CD14-positive monocyte (primary cell): ENCODE results near the gene POU3F4. TPM values are rescaled to one million over a fixed set of nuclear protein-coding genes. Genes with fewer than 3 reads are reported as not detected.

Source experiments
- DNase-seq, 3 donors: peaks; one replicate each; pipeline ENCODE4 v3.0.0-alpha.2; 2011 to 2022
- H2AFZ ChIP-seq: 2 replicates; pipeline ENCODE4 v1.6.0; 2012; ENCODE audit warnings: mild to moderate bottlenecking, low read depth, low read length, inconsistent platforms; ENCODE audit not compliant: insufficient read depth, poor library complexity, severe bottlenecking
- H3K27ac ChIP-seq, 2 donors: 1 replicate in 1 of 2; 2 replicates in 1 of 2; pipeline ENCODE4 v1.5.1; 2012 to 2013; ENCODE audit warnings: low read length in 2 of 2, control low read depth in 1 of 2, inconsistent platforms in 1 of 2, low read depth in 1 of 2, mild to moderate bottlenecking in 1 of 2
- H3K27me3 ChIP-seq, 2 donors: one replicate each; pipeline versions ENCODE4 v1.6.0 to v1.6.1; 2011 to 2013; ENCODE audit warnings: low read length in 2 of 2; ENCODE audit not compliant: control insufficient read depth in 2 of 2, insufficient read depth in 2 of 2
- H3K36me3 ChIP-seq, 2 donors: replicated peaks in 1 of 2; 1 replicate in 1 of 2; 2 replicates in 1 of 2; pipeline versions ENCODE4 v1.5.1 to v1.6.1; 2012 to 2013; ENCODE audit warnings: low read length in 2 of 2, control low read depth in 1 of 2, inconsistent platforms in 1 of 2, mild to moderate bottlenecking in 1 of 2; ENCODE audit not compliant: insufficient read depth in 2 of 2, control insufficient read depth in 1 of 2
- H3K4me1 ChIP-seq, 2 donors: 1 replicate in 1 of 2; 2 replicates in 1 of 2; pipeline versions ENCODE4 v1.5.1 to v1.6.1; 2012 to 2013; ENCODE audit warnings: low read length in 2 of 2, control low read depth in 1 of 2, inconsistent platforms in 1 of 2, mild to moderate bottlenecking in 1 of 2, moderate library complexity in 1 of 2; ENCODE audit not compliant: insufficient read depth in 2 of 2, control insufficient read depth in 1 of 2
- H3K4me2 ChIP-seq: replicated peaks from 2 replicates; pipeline ENCODE3; 2012; ENCODE audit warnings: low read length, moderate library complexity, mild to moderate bottlenecking; ENCODE audit not compliant: poor library complexity, severe bottlenecking; ENCODE audit errors: extremely low read depth
- H3K4me3 ChIP-seq, 3 experiments: fragments of 200-600 bp in 1 of 3; sonication (generic) in 1 of 3; replicated peaks in 1 of 3; 1 replicate in 2 of 3; 2 replicates in 1 of 3; pipeline ENCODE4 v1.5.1; 2011 to 2013; ENCODE audit warnings: low read length in 3 of 3, mild to moderate bottlenecking in 3 of 3, control low read depth in 2 of 3, low read depth in 2 of 3, inconsistent platforms in 1 of 3, moderate library complexity in 1 of 3
- H3K79me2 ChIP-seq: 2 replicates; pipeline ENCODE4 v1.6.0; 2012; ENCODE audit warnings: mild to moderate bottlenecking, control low read depth, inconsistent platforms, low read length, moderate library complexity; ENCODE audit not compliant: insufficient read depth
- H3K9ac ChIP-seq: 2 replicates; pipeline ENCODE4 v1.6.0; 2017; ENCODE audit warnings: low read length, mild to moderate bottlenecking; ENCODE audit not compliant: insufficient read depth, poor library complexity, severe bottlenecking
- H3K9me3 ChIP-seq, 2 donors: replicated peaks in 1 of 2; 1 replicate in 1 of 2; 2 replicates in 1 of 2; pipeline versions ENCODE4 v1.5.1 to v1.6.1; 2012 to 2013; ENCODE audit warnings: low read length in 2 of 2, control low read depth in 1 of 2; ENCODE audit not compliant: control insufficient read depth in 1 of 2, insufficient read depth in 1 of 2
- H4K20me1 ChIP-seq: 2 replicates; pipeline ENCODE4 v1.6.0; 2012; ENCODE audit warnings: mild to moderate bottlenecking, low read length, control low read depth, moderate library complexity; ENCODE audit not compliant: insufficient read depth
- H3K27ac Mint-ChIP-seq, 7 donors: one replicate each; pipeline ENCODE4 v1.8.0; 2020; ENCODE audit warnings: mild to moderate bottlenecking in 7 of 7, mixed read lengths in 7 of 7, moderate library complexity in 6 of 7, inconsistent platforms in 2 of 7
- H3K27me3 Mint-ChIP-seq, 3 donors: one replicate each; pipeline ENCODE4 v1.8.0; 2021 to 2022; ENCODE audit warnings: low read depth in 3 of 3, mild to moderate bottlenecking in 3 of 3, mixed read lengths in 3 of 3, moderate library complexity in 3 of 3, inconsistent platforms in 1 of 3
- H3K36me3 Mint-ChIP-seq, 2 donors: one replicate each; pipeline ENCODE4 v1.8.0; 2020; ENCODE audit warnings: mixed read lengths in 2 of 2, inconsistent platforms in 1 of 2, mild to moderate bottlenecking in 1 of 2
- H3K4me1 Mint-ChIP-seq: one replicate; pipeline ENCODE4 v1.8.0; 2020; ENCODE audit warnings: mild to moderate bottlenecking, mixed read lengths
- H3K4me3 Mint-ChIP-seq, 2 donors: one replicate each; pipeline ENCODE4 v1.8.0; 2020; ENCODE audit warnings: mild to moderate bottlenecking in 2 of 2, mixed read lengths in 2 of 2, moderate library complexity in 1 of 2
- H3K9me3 Mint-ChIP-seq, 7 donors: one replicate each; pipeline ENCODE4 v1.8.0; 2020 to 2022; ENCODE audit warnings: mixed read lengths in 7 of 7, mild to moderate bottlenecking in 6 of 7, moderate library complexity in 6 of 7, inconsistent platforms in 2 of 7
- WGBS: methylation state at CpG from one replicate; pipeline ENCODE4 v1.1.5; 2013; ENCODE audit warnings: missing lambda C conversion rate; ENCODE audit not compliant: insufficient coverage; 5-methylcytosine and 5-hydroxymethylcytosine counted together
- intact Hi-C, 2 donors: fragments of 100-400 bp; cut with micrococcal nuclease; formaldehyde crosslinking; loops; one replicate each; pipeline versions ENCODE4 v1.15.0 to v1.15.1; 2023
- polyA plus RNA-seq, 3 donors: library from polyadenylated mRNA; depleted of rRNA in 1 of 3; unstranded in 2 of 3; stranded (reverse) in 1 of 3; fragments of 300-500 nt in 2 of 3; fragments of >200 nt in 1 of 3; fragmentation: Illumina TruSeq in 2 of 3; gene quantifications; 1 replicate in 2 of 3; 2 replicates in 1 of 3; pipeline ENCODE4 v1.2.3, GENCODE V29; 2012 to 2021
- TF ChIP-seq, protein P1 (sequence below): fragments of 200-600 bp; IDR thresholded peaks from one replicate; pipeline ENCODE4 v1.8.0; 2022; ENCODE audit warnings: antibody characterized with exemption, mild to moderate bottlenecking

The POU3F4 gene
- polyA plus RNA-seq, 3 donors, result not detected

- intact Hi-C loops, result no loop called here
- no CpG with 5 or more reads among the region's 2 CpGs for WGBS
- Histone ChIP-seq H3K27ac (no peak overlapping the region), H3K9me3 (no peaks in the 10 kb centered on the region), H3K9ac (no peak overlapping the region), H3K79me2 (no peaks in the 10 kb centered on the region), H3K4me1 (no peaks in the 10 kb centered on the region), H3K27me3 (peaks cover 0 to 3% of the 10 kb centered on the region in 2 donors), H4K20me1 (no peaks in the 10 kb centered on the region), H2AFZ (no peak overlapping the region), H3K4me3 (no peak overlapping the region), H3K36me3 (no peaks in the 10 kb centered on the region), H3K4me2 (no peak overlapping the region)
- H3K27ac Mint-ChIP-seq, result no peak overlapping the region
- H3K9me3 Mint-ChIP-seq, result no peaks in the 10 kb centered on the region
- H3K36me3 Mint-ChIP-seq, result no peaks in the 10 kb centered on the region
- no peaks in the 10 kb centered on the region for H3K4me1 Mint-ChIP-seq
- H3K4me3 Mint-ChIP-seq, result no peak overlapping the region
- H3K27me3 Mint-ChIP-seq, result peaks cover 2 to 9% (median 5%) of the 10 kb centered on the region in 3 donors
- DNase-seq, result no peak
- TF ChIP-seq, protein P1, sequence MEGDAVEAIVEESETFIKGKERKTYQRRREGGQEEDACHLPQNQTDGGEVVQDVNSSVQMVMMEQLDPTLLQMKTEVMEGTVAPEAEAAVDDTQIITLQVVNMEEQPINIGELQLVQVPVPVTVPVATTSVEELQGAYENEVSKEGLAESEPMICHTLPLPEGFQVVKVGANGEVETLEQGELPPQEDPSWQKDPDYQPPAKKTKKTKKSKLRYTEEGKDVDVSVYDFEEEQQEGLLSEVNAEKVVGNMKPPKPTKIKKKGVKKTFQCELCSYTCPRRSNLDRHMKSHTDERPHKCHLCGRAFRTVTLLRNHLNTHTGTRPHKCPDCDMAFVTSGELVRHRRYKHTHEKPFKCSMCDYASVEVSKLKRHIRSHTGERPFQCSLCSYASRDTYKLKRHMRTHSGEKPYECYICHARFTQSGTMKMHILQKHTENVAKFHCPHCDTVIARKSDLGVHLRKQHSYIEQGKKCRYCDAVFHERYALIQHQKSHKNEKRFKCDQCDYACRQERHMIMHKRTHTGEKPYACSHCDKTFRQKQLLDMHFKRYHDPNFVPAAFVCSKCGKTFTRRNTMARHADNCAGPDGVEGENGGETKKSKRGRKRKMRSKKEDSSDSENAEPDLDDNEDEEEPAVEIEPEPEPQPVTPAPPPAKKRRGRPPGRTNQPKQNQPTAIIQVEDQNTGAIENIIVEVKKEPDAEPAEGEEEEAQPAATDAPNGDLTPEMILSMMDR, result no peak
Measured at GRCh38 chrX:83495898-83496297, 12.2 kb upstream of the POU3F4 start.

- no peak overlapping the region for H2AFZ ChIP-seq
- no peak overlapping the region for H3K4me2 ChIP-seq
- peaks cover 14 to 44% of the 10 kb centered on the region in 2 donors for H3K27me3 ChIP-seq
- H3K79me2 ChIP-seq, result no peaks in the 10 kb centered on the region
- DNase-seq, result no peak
- no peaks in the 10 kb centered on the region for H3K4me1 ChIP-seq
- Mint-ChIP-seq H3K4me1 (no peaks in the 10 kb centered on the region), H3K27me3 (peaks cover 44 to 47% (median 44%) of the 10 kb centered on the region in 3 donors), H3K36me3 (no peaks in the 10 kb centered on the region), H3K4me3 (no peak overlapping the region), H3K9me3 (peaks cover 0 to 16% (median 0%) of the 10 kb centered on the region in 7 donors), H3K27ac (no peak overlapping the region)
- no peak overlapping the region for H3K27ac ChIP-seq
- TF ChIP-seq, protein P1, result no peak
- intact Hi-C loops, result no loop called here
- H3K9ac ChIP-seq, result no peak overlapping the region
- H4K20me1 ChIP-seq, result no peaks in the 10 kb centered on the region
- H3K9me3 ChIP-seq, result no peaks in the 10 kb centered on the region
- 20% methylated on average over 1 of the region's 9 CpGs for WGBS
- H3K36me3 ChIP-seq, result no peaks in the 10 kb centered on the region
- no peak overlapping the region for H3K4me3 ChIP-seq
Measured at GRCh38 chrX:83501003-83501402, 7.1 kb upstream of the POU3F4 start.
